Activated CD8-positive, alpha-beta memory T cell treated with anti-CD3 and anti-CD28 coated beads, Interleukin-2, amount 50 U/mL, for 4 hours (primary cell): ENCODE measurements around the gene RNF214.

Experiments
- DNase-seq: peaks from one replicate; pipeline ENCODE4 v3.0.0-alpha.2; 2020

RNF214 gene

GRCh38 chr11:117287668-117288067, 55.2 kb downstream of the RNF214 start:
- no peak for DNase-seq

GRCh38 chr11:117289795-117290194, 57.3 kb downstream of the RNF214 start:
- DNase-seq, result no peak

DNA sequence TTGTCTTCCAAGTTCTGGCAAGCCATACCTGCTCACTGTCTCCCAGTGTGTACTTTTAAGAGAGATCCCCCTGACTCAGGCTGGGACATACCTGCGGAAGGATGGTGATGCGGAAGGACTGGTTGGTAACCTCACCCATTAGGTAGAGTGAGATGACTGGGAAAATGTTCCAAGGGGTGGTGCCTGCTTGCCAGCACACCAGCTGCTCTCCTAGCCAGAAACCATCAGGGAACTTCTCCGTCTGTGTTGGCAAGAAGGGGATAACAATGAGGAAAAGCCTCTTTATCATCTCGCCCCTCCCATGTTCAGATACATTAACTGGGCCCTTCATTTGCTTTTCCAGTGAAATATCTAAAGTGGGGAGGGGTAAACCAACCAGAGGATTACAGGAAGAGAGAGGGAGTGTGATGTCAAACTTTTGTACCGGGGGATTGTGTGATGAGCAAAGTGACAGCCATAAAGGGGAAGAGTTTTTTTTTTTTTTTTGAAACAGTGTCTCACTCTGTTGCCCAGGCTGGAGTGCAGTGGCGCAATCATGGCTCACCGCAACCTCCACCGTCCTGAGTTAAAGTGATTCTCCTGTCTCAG, 58.4 kb downstream of the RNF214 start, which contains the start of gene BACE1-AS:
TSS of gene BACE1-AS (plus strand) at position 538 of the 588 bp plus-strand sequence.
- DNase-seq, result no peak

DNA sequence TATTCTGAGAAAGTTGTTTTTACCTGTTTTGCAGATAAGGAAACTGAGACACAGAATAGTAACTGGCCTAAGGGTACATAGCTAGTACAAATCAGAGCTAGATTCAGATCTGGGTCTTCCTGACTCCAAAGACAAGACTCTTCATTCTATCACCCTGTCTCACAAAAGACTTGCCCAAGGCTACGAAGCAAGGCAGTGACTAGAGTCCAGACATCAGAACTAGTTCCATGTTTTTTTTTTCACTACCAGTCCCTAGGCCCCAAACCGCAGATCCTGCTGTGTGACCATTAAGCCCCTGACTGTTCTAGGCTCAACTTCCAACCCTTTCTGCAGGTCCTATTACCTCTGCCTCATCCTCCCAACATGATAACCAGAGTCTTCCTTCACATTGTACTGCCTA, 60.1 kb downstream of the RNF214 start:
- no peak for DNase-seq

- DNase-seq, result no peak
Measured at GRCh38 chr11:117295438-117296137, 63.1 kb downstream of the RNF214 start.

- DNase-seq, result no peak
Measured at GRCh38 chr11:117296881-117297280, 64.4 kb downstream of the RNF214 start.

DNA sequence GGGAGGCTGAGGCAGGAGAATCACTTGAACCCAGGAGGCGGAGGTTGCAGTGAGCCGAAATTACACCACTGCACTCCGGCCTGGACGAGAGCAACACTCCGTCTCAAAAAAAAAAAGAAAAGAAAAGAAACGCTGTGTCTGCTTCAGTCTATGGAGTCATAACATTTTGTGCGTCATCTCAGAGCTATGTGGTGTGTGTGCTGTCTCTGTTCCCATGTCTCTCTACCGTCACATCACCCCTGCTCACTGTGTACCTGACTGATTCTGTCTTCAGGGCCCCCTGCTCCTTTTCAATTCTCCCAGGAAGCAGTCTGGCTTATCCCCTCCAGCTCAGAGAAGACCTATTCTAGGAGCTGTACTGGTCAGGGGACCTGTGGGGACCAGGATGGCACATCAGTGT, 65.7 kb downstream of the RNF214 start:
- DNase-seq, result no peak

GRCh38 chr11:117299351-117300282, 67.1 kb downstream of the RNF214 start:
- DNase-seq, result no peak

GRCh38 chr11:117300283-117300663, 67.8 kb downstream of the RNF214 start:
- no peak for DNase-seq

DNA sequence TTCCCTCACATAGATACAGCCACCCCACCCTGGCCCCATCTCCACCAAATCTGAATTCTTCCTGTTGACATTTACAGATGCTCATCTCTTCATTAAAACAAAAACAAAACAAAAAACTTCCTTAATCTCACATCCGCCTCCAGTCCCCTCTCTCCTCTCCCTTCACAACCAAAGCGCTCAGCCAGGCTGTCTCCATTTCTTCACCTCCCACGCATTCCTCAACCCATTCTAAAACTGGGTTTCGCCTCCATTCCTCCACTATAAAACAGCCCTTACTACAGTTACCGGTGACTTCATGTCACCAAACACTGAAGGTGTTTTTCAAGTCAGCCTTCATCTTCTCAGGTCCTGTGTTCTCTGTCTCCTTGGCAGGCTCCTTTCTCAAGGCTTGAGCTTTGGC, 68.3 kb downstream of the RNF214 start:
- DNase-seq, result no peak

DNA sequence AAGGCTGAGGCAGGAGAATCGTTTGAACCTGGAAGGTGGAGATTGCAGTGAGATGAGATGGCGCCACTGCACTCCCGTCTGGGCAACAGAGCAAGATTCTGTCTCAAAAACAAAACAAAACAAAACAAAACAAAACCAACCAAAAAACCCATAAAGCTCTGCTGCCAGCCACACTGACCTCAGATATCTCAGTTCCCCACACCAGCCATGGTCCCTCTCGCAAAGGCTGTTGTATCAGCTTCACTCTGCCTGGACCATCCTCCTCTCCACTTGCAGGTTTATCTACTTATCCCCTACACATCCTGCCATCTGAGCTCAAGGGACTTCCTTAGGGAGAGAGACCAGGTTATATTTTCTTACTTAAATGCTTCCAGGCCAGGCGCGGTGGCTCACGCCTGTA, 69.8 kb downstream of the RNF214 start:
- DNase-seq, result no peak

GRCh38 chr11:117303101-117303500, 70.6 kb downstream of the RNF214 start:
- DNase-seq, result no peak

DNA sequence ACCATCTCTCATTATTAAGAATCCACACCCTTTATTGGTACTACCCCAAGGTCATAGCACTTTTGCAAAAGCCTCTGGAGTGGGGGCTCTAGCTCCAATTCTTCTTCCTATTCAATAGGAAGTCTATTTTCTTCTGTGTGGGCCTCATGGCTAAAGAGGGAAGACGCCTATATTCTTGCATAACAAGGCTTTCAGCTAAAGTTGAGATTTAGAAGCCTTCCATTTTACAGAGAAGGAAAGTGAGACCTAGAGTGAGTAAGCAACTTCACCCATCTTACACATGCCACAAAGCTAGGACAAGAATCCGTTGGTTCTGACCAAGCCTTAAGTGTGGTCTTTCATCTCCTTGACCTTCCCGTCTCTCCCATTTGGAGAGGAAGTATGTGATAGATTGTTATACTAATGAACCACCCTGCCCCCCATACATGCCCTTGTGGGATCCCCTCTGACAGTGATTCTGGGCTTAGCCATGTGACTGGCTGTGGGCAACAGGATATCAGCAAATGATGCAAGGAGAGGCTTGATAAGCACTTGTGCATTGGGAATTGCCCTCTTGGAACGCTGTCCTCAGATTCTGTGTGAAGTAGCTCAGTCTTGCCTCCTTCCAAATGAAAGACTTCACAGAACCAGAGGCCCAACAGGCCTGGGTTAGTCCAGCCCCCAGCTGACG, 71.3 kb downstream of the RNF214 start:
- DNase-seq, result no peak

DNA sequence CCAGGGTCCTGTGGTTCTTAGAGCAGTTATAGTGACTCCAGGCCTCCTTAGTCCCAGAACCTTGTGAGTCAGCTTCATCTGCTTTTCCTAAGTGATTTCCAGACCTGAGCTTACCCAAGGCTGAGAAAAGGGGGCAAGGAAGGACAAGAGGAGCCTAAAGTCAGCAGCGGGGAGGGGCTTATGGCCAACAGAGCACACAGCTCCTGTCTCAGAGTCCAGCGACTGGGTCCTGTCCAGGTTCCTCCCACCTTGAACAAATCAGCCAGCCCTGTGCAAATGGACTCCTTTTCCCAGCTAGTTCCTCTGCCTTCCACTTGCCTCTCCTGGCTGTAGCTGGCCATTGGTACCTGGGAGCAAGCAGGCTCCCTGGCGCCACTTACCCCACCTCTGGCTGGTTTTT, 72.7 kb downstream of the RNF214 start:
- DNase-seq, result no peak

- DNase-seq, result no peak
Measured at GRCh38 chr11:117309310-117309709, 76.8 kb downstream of the RNF214 start.

DNA sequence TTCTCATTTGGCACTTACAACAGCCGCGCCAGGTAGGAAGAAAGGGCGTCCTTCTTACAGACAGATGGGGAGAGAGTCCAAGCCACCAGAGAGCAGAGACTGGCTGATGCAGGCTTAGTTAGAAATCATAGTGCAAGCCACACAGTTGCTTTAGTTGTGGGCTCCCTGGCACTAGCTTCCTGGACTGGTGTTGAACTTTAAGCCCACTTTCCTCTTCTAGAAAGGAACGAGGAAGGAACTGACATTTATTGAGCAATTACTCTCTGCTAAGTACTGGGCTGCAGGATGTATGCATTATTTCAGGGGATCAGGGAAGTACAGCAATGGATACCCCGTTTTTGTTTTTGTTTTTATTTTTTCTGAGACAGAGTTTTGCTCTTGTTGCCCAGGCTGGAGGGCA, 80.6 kb downstream of the RNF214 start:
- no peak for DNase-seq

GRCh38 chr11:117313828-117314768, 81.6 kb downstream of the RNF214 start:
- no peak for DNase-seq

- DNase-seq, result no peak
Measured at GRCh38 chr11:117314840-117315239, 82.4 kb downstream of the RNF214 start.

DNA sequence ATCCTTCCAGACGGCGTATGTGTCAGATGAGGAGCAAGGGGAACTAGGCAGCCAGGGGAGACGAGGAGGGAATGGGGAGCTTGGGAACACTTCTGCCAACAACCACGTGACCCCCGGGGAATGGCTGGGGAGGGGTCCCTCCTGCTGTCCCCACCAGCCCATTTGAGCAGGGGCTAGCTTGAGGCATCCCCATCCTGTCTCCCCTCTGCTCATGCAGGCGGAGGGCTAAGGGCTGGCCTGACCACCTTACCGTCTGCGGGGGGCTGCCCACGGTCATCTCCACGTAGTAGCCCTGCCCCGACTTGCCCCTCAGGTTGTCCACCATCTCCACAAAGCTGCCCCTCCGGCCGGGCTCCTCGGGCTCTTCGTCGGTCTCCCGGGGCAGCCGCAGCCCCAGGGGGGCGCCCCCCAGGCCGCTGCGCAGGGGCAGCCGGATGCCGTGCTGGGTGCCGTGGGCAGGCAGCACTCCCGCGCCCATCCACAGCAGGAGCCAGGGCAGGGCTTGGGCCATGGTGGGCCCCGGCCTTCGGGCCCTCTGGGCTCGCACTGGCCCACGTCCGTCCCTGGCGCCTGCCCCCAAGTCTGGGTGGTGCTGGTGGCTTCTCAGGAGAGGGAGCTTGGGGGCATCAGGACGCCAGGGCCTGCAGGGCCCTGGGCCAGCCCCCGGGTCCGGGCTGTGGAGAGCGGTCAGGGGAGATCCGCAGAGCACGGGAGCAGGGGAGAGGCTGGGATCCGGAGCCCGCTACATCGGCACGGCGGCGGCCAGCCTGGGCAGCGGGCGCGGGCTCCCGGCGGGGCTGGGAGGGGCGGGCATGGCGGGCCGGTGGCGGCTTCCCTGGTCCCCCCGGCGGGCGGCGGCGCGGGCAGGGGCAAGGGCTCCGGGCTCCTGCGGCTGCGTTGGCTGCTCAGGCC, 83.1 kb downstream of the RNF214 start:
- DNase-seq, result peak; percentile 19

DNA sequence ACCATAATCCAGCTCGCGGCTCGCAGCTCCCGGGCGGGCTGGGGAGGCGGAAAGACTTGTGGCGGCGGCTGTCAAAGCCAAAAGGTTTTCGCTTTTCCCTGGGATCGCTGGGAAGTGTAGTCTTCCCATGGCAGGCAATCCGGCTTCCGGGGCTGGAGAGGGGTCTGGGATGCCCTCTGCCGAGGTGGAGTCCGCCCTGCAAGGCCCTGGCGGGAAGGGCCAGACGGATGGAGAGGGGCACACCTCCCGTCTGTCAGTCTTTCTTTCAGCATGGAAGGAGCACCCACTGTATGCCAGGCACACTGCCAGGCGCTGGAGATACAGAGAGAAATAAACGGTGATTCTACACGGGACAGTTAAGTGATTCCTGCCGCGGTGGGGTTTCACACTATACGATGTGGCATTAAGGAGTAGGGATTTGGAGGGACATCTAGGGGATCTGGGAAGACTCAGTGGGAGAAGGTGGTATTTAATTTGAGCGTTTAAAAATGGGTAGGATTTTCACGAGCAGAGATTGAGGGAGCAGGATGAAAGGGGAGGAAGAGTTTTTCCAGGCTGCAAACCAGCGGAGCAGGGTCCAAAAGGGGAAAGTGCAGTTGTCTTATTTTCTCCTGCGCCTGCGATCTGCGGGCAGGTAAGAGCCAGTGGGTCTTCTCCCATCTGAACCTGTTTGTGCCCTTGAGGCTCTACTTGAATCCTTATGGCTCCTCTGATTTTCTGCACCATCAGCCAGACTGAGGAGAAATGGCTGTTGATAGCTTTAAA, 83.9 kb downstream of the RNF214 start, which contains the start of gene BACE1:
TSS of gene BACE1 (minus strand) at position 60 of the 765 bp plus-strand sequence. CDS start 461 bp downstream, outside the sequence.
- no peak for DNase-seq
